Tibial artery (tissue), 4 donors: ENCODE results near the gene CNGA4.

Experiments
- DNase-seq, 2 donors: peaks; one replicate each; pipeline ENCODE4 v3.0.0-alpha.2; 2019
- H3K27ac ChIP-seq, 2 donors: fragments of 200-600 bp; sonication (generic) in 1 of 2; 1 replicate in 1 of 2; 2 replicates in 1 of 2; pipeline ENCODE4 v1.5.1; 2018 to 2019; ENCODE audit warnings: mild to moderate bottlenecking in 1 of 2
- H3K27me3 ChIP-seq, 2 donors: fragments of 200-600 bp; sonication (generic) in 1 of 2; one replicate each; pipeline versions ENCODE4 v1.5.1 to v1.6.0; 2016 to 2019
- H3K36me3 ChIP-seq, 3 donors: fragments of 200-600 bp; sonication (generic) in 2 of 3; one replicate each; pipeline ENCODE4 v1.5.1; 2016 to 2019; ENCODE audit warnings: mild to moderate bottlenecking in 2 of 3
- H3K4me1 ChIP-seq, 4 donors: fragments of 200-600 bp; sonication (generic) in 2 of 4; 1 replicate in 3 of 4; 2 replicates in 1 of 4; pipeline ENCODE4 v1.5.1; 2016 to 2019
- H3K4me3 ChIP-seq, 2 donors: fragments of 200-600 bp; sonication (generic) in 1 of 2; 1 replicate in 1 of 2; 2 replicates in 1 of 2; pipeline ENCODE4 v1.5.1; 2018 to 2019; ENCODE audit warnings: mild to moderate bottlenecking in 2 of 2
- H3K9me3 ChIP-seq, 3 donors: fragments of 200-600 bp; sonication (generic) in 1 of 3; one replicate each; pipeline ENCODE4 v1.5.1; 2016 to 2019
- intact Hi-C: fragments of 100-400 bp; cut with DNase I; formaldehyde crosslinking; loops from one replicate; pipeline ENCODE4 v1.15.0; 2023; ENCODE audit warnings: low total_unique reads
- TF ChIP-seq, protein P1 (sequence below), 2 experiments: fragments of 200-600 bp in 1 of 2; fragments of 450-650 bp in 1 of 2; IDR thresholded peaks; one replicate each; pipeline ENCODE4 v1.5.1; 2017 to 2019; ENCODE audit warnings: antibody characterized with exemption in 2 of 2, mild to moderate bottlenecking in 1 of 2, moderate library complexity in 1 of 2

CNGA4 gene

DNA sequence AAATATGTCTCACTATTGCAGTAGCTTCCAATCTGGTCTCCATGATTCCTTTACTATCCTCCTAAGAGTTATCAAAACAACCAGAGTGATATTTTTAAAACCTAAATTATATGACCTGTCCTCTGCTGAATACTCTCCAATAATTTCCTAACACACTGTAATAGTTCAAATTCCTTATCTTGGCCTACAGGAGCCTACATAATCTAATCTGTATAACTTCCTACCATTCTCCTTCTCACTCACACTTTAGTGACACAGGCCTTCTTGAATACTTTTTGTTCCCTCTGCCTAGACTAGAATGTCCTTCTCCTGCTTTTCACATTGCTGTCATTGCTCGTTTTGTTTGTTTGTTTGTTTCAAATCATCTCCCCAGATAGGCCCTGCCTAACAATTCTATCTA is 13.9 kb upstream of the CNGA4 start:
- no peaks in the 10 kb centered on the region for H3K9me3 ChIP-seq
- TF ChIP-seq, protein P1, sequence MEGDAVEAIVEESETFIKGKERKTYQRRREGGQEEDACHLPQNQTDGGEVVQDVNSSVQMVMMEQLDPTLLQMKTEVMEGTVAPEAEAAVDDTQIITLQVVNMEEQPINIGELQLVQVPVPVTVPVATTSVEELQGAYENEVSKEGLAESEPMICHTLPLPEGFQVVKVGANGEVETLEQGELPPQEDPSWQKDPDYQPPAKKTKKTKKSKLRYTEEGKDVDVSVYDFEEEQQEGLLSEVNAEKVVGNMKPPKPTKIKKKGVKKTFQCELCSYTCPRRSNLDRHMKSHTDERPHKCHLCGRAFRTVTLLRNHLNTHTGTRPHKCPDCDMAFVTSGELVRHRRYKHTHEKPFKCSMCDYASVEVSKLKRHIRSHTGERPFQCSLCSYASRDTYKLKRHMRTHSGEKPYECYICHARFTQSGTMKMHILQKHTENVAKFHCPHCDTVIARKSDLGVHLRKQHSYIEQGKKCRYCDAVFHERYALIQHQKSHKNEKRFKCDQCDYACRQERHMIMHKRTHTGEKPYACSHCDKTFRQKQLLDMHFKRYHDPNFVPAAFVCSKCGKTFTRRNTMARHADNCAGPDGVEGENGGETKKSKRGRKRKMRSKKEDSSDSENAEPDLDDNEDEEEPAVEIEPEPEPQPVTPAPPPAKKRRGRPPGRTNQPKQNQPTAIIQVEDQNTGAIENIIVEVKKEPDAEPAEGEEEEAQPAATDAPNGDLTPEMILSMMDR (IDR thresholded peaks at IDR 0.05), result no peak
- peaks cover 0 to 12% (median 0%) of the 10 kb centered on the region in 4 donors for H3K4me1 ChIP-seq
- peaks cover 31 to 54% (median 38%) of the 10 kb centered on the region in 3 donors for H3K36me3 ChIP-seq
- no peaks in the 10 kb centered on the region for H3K27me3 ChIP-seq
- H3K27ac ChIP-seq, result no peak overlapping the region
- intact Hi-C loops, result loop anchor here (5.0 kb wide), 1 partner anchor 528 kb away; no protein-coding TSS in a partner anchor
- H3K4me3 ChIP-seq, result no peak overlapping the region
- no peak for DNase-seq

DNA sequence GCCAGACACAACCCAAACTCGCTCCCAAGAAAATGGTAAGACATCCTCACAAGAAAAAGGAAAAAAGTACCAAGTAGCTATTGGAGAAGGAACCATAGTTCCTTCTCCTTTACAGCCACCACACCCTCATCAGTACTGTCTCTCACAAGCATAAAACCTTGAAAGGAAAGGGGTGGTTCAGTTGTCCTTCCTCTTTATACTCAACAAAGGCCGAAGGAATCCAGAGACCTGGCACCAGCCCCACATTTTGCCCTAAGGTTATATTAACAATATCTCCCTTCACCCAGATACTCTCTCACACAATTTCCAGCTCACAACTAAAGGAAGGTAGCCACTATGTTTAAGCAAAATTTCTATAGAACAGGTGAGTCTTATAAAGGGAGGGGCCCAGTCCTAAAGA is 13.0 kb upstream of the CNGA4 start:
- TF ChIP-seq, protein P1 (IDR thresholded peaks at IDR 0.05), result no peak
- Histone ChIP-seq H3K9me3 (no peaks in the 10 kb centered on the region), H3K4me1 (peaks cover 0 to 12% (median 2%) of the 10 kb centered on the region in 4 donors), H3K27ac (no peak overlapping the region), H3K4me3 (no peak overlapping the region), H3K27me3 (no peaks in the 10 kb centered on the region), H3K36me3 (peaks cover 29 to 45% (median 31%) of the 10 kb centered on the region in 3 donors)
- intact Hi-C loops, result loop anchor here (5.0 kb wide), 1 partner anchor 529 kb away; no protein-coding TSS in a partner anchor
- no peak for DNase-seq

DNA sequence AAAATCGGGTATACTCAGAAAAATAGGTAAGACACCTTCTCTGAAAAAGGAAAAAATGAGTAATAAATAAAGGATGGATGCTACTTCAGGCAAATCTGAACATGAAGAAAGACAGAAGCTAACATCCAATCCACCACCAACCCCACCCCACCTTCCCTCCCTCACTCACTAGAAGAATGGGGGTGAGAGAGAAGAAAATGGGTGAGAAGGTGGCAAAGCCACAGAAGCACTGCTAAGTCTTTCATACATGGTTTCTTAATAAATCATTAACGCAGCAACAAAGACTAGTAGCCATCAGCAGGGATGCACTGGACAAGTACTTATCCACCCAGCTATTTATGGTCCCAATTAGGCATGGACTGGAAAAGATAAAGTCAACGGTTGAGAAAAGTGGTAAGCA is 10.4 kb upstream of the CNGA4 start:
- intact Hi-C loops, result loop anchor here (5.0 kb wide), 1 partner anchor 531 kb away; no protein-coding TSS in a partner anchor

DNA sequence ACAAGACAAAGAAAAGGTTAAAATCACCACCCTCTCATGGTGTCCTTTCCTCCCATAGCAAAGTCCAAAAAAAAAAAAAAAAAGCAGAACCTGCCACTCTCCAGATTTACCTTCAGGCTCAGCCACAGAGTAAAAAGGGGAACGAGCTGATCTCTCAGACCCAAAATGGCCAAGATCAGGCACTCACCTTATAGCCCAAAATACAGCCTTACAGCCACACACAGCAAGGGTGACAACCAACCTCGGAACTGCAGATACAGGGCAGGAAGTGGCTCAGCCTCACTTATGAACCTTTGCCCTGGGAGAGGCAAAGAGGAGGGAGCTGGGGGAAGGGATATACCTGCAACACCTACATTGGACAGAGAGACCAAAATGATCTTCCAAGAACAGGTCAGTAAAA is 9.0 kb upstream of the CNGA4 start:
- no peak overlapping the region for H3K4me3 ChIP-seq
- no peaks in the 10 kb centered on the region for H3K27me3 ChIP-seq
- H3K27ac ChIP-seq, result no peak overlapping the region
- H3K36me3 ChIP-seq, result peaks cover 0 to 8% (median 0%) of the 10 kb centered on the region in 3 donors
- no peaks in the 10 kb centered on the region for H3K9me3 ChIP-seq
- DNase-seq, result no peak
- H3K4me1 ChIP-seq, result peaks cover 0 to 23% (median 15%) of the 10 kb centered on the region in 4 donors
- intact Hi-C loops, result loop anchor here (5.0 kb wide), 1 partner anchor 533 kb away; no protein-coding TSS in a partner anchor
- TF ChIP-seq, protein P1 (IDR thresholded peaks at IDR 0.05), result no peak

More for the DNA sequence above, 10.4 kb upstream of the CNGA4 start:
- H3K4me1 ChIP-seq, result peaks cover 0 to 17% (median 10%) of the 10 kb centered on the region in 4 donors
- peaks cover 10 to 19% (median 10%) of the 10 kb centered on the region in 3 donors for H3K36me3 ChIP-seq
- TF ChIP-seq, protein P1 (IDR thresholded peaks at IDR 0.05), result no peak
- H3K9me3 ChIP-seq, result no peaks in the 10 kb centered on the region
- H3K4me3 ChIP-seq, result no peak overlapping the region
- no peaks in the 10 kb centered on the region for H3K27me3 ChIP-seq
- no peak for DNase-seq
- no peak overlapping the region for H3K27ac ChIP-seq

DNA sequence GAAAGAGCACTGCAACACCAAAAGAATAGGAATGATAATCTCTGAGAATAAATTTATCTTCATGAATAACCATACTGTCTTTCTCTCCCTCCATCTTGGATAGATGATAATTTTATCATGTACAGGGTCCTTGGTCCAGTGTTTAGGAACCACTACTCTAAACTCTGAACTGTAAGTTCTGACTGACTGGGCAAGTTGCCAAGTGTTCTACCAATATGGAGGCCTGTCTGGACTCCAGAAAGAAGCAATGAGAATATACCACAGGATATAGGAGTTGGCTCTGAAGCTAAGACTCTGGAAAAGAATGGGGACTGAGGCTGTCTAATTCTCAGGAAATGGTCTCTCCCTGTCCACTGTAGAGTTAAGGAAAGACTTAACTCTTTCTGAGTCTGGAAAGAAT is 6.0 kb upstream of the CNGA4 start:
- no peak overlapping the region for H3K4me3 ChIP-seq
- TF ChIP-seq, protein P1 (IDR thresholded peaks at IDR 0.05), result no peak
- no peak for DNase-seq
- H3K9me3 ChIP-seq, result no peaks in the 10 kb centered on the region
- no peaks in the 10 kb centered on the region for H3K27me3 ChIP-seq
- H3K27ac ChIP-seq, result no peak overlapping the region
- H3K4me1 ChIP-seq, result peaks cover 0 to 18% (median 14%) of the 10 kb centered on the region in 4 donors
- H3K36me3 ChIP-seq, result peaks cover 0 to 8% (median 0%) of the 10 kb centered on the region in 3 donors
- intact Hi-C loops, result no loop called here
